Activated CD4-positive, alpha-beta T cell treated with anti-CD3 and anti-CD28 coated beads for 36 hours (primary cell): ENCODE results near the gene S1PR2. TPM values are rescaled to one million over a fixed set of nuclear protein-coding genes. Genes with fewer than 3 reads are reported as not detected.
A peak's percentile ranks its signal among the peaks of the same experiment; 100 is the strongest.

ENCODE experiments used
- ATAC-seq: fragments of 200-7000 bp; cut with Tn5 transposase; one replicate; pipeline ENCODE4 v1.10.0; 2021; ENCODE audit warnings: mild to moderate bottlenecking, moderate library complexity
- CTCF ChIA-PET: fragments of 350-600 bp; sonication (Branson Sonifier 250); formaldehyde crosslinking; loops from one replicate; lab custom pipeline; 2021; ENCODE audit warnings: antibody characterized with exemption; lab: Charles Lee
- POLR2A ChIA-PET: fragments of 350-600 bp; sonication (Branson Sonifier 250); formaldehyde crosslinking; loops from one replicate; lab custom pipeline; 2021; ENCODE audit warnings: antibody characterized with exemption, inconsistent platforms; lab: Charles Lee
- DNase-seq: peaks from one replicate; pipeline ENCODE4 v3.0.0-alpha.2; 2020
- H3K27ac Mint-ChIP-seq: one replicate; pipeline ENCODE4 v1.8.0; 2021; ENCODE audit warnings: mixed read lengths
- H3K27me3 Mint-ChIP-seq: one replicate; pipeline ENCODE4 v1.8.0; 2021; ENCODE audit warnings: mixed read lengths
- H3K36me3 Mint-ChIP-seq: one replicate; pipeline ENCODE4 v1.8.0; 2021; ENCODE audit warnings: low read depth, mixed read lengths
- H3K4me1 Mint-ChIP-seq: one replicate; pipeline ENCODE4 v1.8.0; 2021; ENCODE audit warnings: mixed read lengths
- H3K4me3 Mint-ChIP-seq: one replicate; pipeline ENCODE4 v1.8.0; 2021; ENCODE audit warnings: mild to moderate bottlenecking, moderate library complexity, mixed read lengths
- H3K9me3 Mint-ChIP-seq: one replicate; pipeline ENCODE4 v1.8.0; 2021; ENCODE audit warnings: low read depth, mixed read lengths
- intact Hi-C, 2 experiments: fragments of 100-400 bp; cut with DNase I in 1 of 2; cut with micrococcal nuclease in 1 of 2; formaldehyde crosslinking; loops; one replicate each; pipeline versions ENCODE4 v1.14.2 to v1.15.1; 2022 to 2024; cut with DNase I, micrococcal nuclease
- total RNA-seq, 2 experiments: library from RNA; stranded (reverse); gene quantifications; one replicate each; pipeline ENCODE4 v1.2.3, GENCODE V29; 2021

Gene S1PR2
- total RNA-seq, 2 experiments from 2014 or later: 8.1 to 9.0 TPM

GRCh38 chr19:10224337-10224736 is 6.8 kb downstream of the S1PR2 start:
- intact Hi-C loops: no loop called here
- Mint-ChIP-seq H3K27ac (no peak overlapping the region), H3K36me3 (peaks cover 9% of the 10 kb centered on the region), H3K4me3 (no peak overlapping the region), H3K4me1 (peaks cover 4% of the 10 kb centered on the region), H3K9me3 (no peaks in the 10 kb centered on the region), H3K27me3 (no peaks in the 10 kb centered on the region)
- DNase-seq (no peak), ATAC-seq (no peak)
- ChIA-PET POLR2A (no interaction called here), CTCF (no interaction called here)

GRCh38 chr19:10223488-10224213 is 7.5 kb downstream of the S1PR2 start:
- ATAC-seq (no peak), DNase-seq (no peak)
- Mint-ChIP-seq H3K27ac (no peak overlapping the region), H3K4me3 (no peak overlapping the region), H3K4me1 (peaks cover 2% of the 10 kb centered on the region), H3K27me3 (no peaks in the 10 kb centered on the region), H3K9me3 (no peaks in the 10 kb centered on the region), H3K36me3 (peaks cover 9% of the 10 kb centered on the region)
- ChIA-PET CTCF (interaction anchor here (1.0 kb wide), 1 partner anchor 22 kb away, joined by 4 read pairs; no protein-coding TSS in a partner anchor), POLR2A (interaction anchor here (0.6 kb wide), 1 partner anchor 27 kb away, joined by 10 read pairs; no protein-coding TSS in a partner anchor)
- intact Hi-C loops: no loop called here

GRCh38 chr19:10222201-10222890 is 8.8 kb downstream of the S1PR2 start:
- DNase-seq (no peak), ATAC-seq (no peak)
- H3K4me3 Mint-ChIP-seq: no peak overlapping the region
- ChIA-PET POLR2A (interaction anchor here (0.6 kb wide), 1 partner anchor 43 kb away, joined by 5 read pairs; no protein-coding TSS in a partner anchor), CTCF (interaction anchor here (0.6 kb wide), 1 partner anchor 93 kb away, joined by 3 read pairs; no protein-coding TSS in a partner anchor)
- H3K27me3 Mint-ChIP-seq: no peaks in the 10 kb centered on the region
- H3K9me3 Mint-ChIP-seq: no peaks in the 10 kb centered on the region
- H3K27ac Mint-ChIP-seq: no peak overlapping the region
- peaks cover 9% of the 10 kb centered on the region for H3K36me3 Mint-ChIP-seq
- peaks cover 2% of the 10 kb centered on the region for H3K4me1 Mint-ChIP-seq
- intact Hi-C loops: no loop called here

GRCh38 chr19:10220695-10221094 is 10.4 kb downstream of the S1PR2 start:
- no peak for DNase-seq
- no peaks in the 10 kb centered on the region for H3K9me3 Mint-ChIP-seq
- ChIA-PET POLR2A (no interaction called here), CTCF (interaction anchor here (0.7 to 2.1 kb wide), 5 partner anchors 16 to 159 kb away, joined by 3 to 8 read pairs (median 5); partner anchors contain the start of genes DNMT1 and TYK2)
- intact Hi-C loops: no loop called here
- peaks cover 9% of the 10 kb centered on the region for H3K36me3 Mint-ChIP-seq
- H3K27me3 Mint-ChIP-seq: no peaks in the 10 kb centered on the region
- H3K4me1 Mint-ChIP-seq: peaks cover 2% of the 10 kb centered on the region
- no peak overlapping the region for H3K4me3 Mint-ChIP-seq
- ATAC-seq: no peak
- no peak overlapping the region for H3K27ac Mint-ChIP-seq

GRCh38 chr19:10219678-10220077 is 11.5 kb downstream of the S1PR2 start:
- ChIA-PET POLR2A (interaction anchor here (0.5 to 0.6 kb wide), 2 partner anchors 144 to 339 kb away, joined by 4 to 5 read pairs; no protein-coding TSS in a partner anchor), CTCF (interaction anchor here (1.0 to 2.1 kb wide), 4 partner anchors 10 to 160 kb away, joined by 4 to 8 read pairs (median 6); partner anchors contain the start of gene TYK2)
- Mint-ChIP-seq H3K27ac (no peak overlapping the region), H3K36me3 (peaks cover 9% of the 10 kb centered on the region), H3K9me3 (no peaks in the 10 kb centered on the region), H3K4me3 (no peak overlapping the region), H3K27me3 (no peaks in the 10 kb centered on the region), H3K4me1 (peaks cover 2% of the 10 kb centered on the region)
- ATAC-seq: peak; percentile 86
- peak; percentile 59 for DNase-seq
- intact Hi-C loops: no loop called here

- no peak overlapping the region for H3K27ac Mint-ChIP-seq
- H3K27me3 Mint-ChIP-seq: no peaks in the 10 kb centered on the region
- H3K9me3 Mint-ChIP-seq: no peaks in the 10 kb centered on the region
- ChIA-PET POLR2A (interaction anchor here (0.7 kb wide), 1 partner anchor 117 kb away, joined by 4 read pairs; no protein-coding TSS in a partner anchor), CTCF (interaction anchor here (0.7 kb wide), 1 partner anchor 18 kb away, joined by 3 read pairs; no protein-coding TSS in a partner anchor)
- DNase-seq (no peak), ATAC-seq (no peak)
- H3K36me3 Mint-ChIP-seq: no peaks in the 10 kb centered on the region
- intact Hi-C loops: no loop called here
- no peak overlapping the region for H3K4me3 Mint-ChIP-seq
- H3K4me1 Mint-ChIP-seq: peaks cover 2% of the 10 kb centered on the region
These were observed 14.0 kb downstream of the S1PR2 start for GRCh38 chr19:10217085-10217484.

GRCh38 chr19:10214784-10215183 is 16.3 kb downstream of the S1PR2 start:
- Mint-ChIP-seq H3K27me3 (no peaks in the 10 kb centered on the region), H3K4me1 (peaks cover 2% of the 10 kb centered on the region), H3K36me3 (no peaks in the 10 kb centered on the region), H3K9me3 (no peaks in the 10 kb centered on the region), H3K4me3 (no peak overlapping the region), H3K27ac (no peak overlapping the region)
- CTCF ChIA-PET: interaction anchor here (1.5 to 2.0 kb wide), 2 partner anchors 11 to 189 kb away, joined by 3 to 6 read pairs; no protein-coding TSS in a partner anchor
- intact Hi-C loops: no loop called here
- POLR2A ChIA-PET: no interaction called here
- DNase-seq: no peak
- no peak for ATAC-seq

GRCh38 chr19:10211691-10212090 is 19.4 kb downstream of the S1PR2 start:
- DNase-seq (no peak), ATAC-seq (no peak)
- Mint-ChIP-seq H3K4me3 (no peak overlapping the region), H3K9me3 (peaks cover 8% of the 10 kb centered on the region), H3K27ac (no peak overlapping the region), H3K4me1 (no peaks in the 10 kb centered on the region), H3K27me3 (no peaks in the 10 kb centered on the region), H3K36me3 (no peaks in the 10 kb centered on the region)
- intact Hi-C loops: no loop called here
- ChIA-PET CTCF (no interaction called here), POLR2A (no interaction called here)

- ChIA-PET CTCF (interaction anchor here (0.6 to 1.8 kb wide), 4 partner anchors 9 to 298 kb away, joined by 3 to 6 read pairs (median 4); no protein-coding TSS in a partner anchor), POLR2A (no interaction called here)
- intact Hi-C loops: no loop called here
- Mint-ChIP-seq H3K4me1 (no peaks in the 10 kb centered on the region), H3K9me3 (peaks cover 8% of the 10 kb centered on the region), H3K27me3 (no peaks in the 10 kb centered on the region), H3K27ac (no peak overlapping the region), H3K4me3 (no peak overlapping the region), H3K36me3 (no peaks in the 10 kb centered on the region)
- ATAC-seq (no peak), DNase-seq (no peak)
These were observed 20.1 kb downstream of the S1PR2 start for GRCh38 chr19:10211061-10211460.

- ChIA-PET CTCF (interaction anchor here (1.8 kb wide), 1 partner anchor 10 kb away, joined by 6 read pairs; no protein-coding TSS in a partner anchor), POLR2A (interaction anchor here (0.6 kb wide), 1 partner anchor 108 kb away, joined by 3 read pairs; no protein-coding TSS in a partner anchor)
- ATAC-seq (no peak), DNase-seq (no peak)
- Mint-ChIP-seq H3K36me3 (no peaks in the 10 kb centered on the region), H3K4me1 (no peaks in the 10 kb centered on the region), H3K27me3 (no peaks in the 10 kb centered on the region), H3K27ac (no peak overlapping the region), H3K4me3 (no peak overlapping the region), H3K9me3 (peaks cover 8% of the 10 kb centered on the region)
- intact Hi-C loops: no loop called here
These were observed 21.8 kb downstream of the S1PR2 start for GRCh38 chr19:10209315-10209714.

- POLR2A ChIA-PET: no interaction called here
These were observed 24.1 kb downstream of the S1PR2 start for GRCh38 chr19:10207026-10207425.

More at GRCh38 chr19:10207026-10207425, 24.1 kb downstream of the S1PR2 start:
- ATAC-seq: peak; percentile 26
- Mint-ChIP-seq H3K36me3 (no peaks in the 10 kb centered on the region), H3K4me1 (no peaks in the 10 kb centered on the region), H3K9me3 (peaks cover 8% of the 10 kb centered on the region), H3K4me3 (no peak overlapping the region), H3K27ac (no peak overlapping the region), H3K27me3 (no peaks in the 10 kb centered on the region)
- no peak for DNase-seq
- intact Hi-C loops: no loop called here
- CTCF ChIA-PET: no interaction called here
